KMS-11 (cell line): ENCODE data around the gene SMIM1.

Experiments used
- H2AFZ ChIP-seq: fragments of 200-600 bp; sonication (generic); 2 replicates; pipeline ENCODE4 v1.6.1; 2016; ENCODE audit warnings: antibody characterized with exemption, mixed run types, low read depth
- H3K27ac ChIP-seq: fragments of 200-600 bp; sonication (generic); 2 replicates; pipeline ENCODE4 v1.6.1; 2016; ENCODE audit warnings: mild to moderate bottlenecking, mixed run types
- H3K27me3 ChIP-seq: fragments of 200-600 bp; sonication (generic); 2 replicates; pipeline ENCODE4 v1.6.1; 2017; ENCODE audit warnings: mild to moderate bottlenecking, low read depth, mixed run types, moderate library complexity; ENCODE audit not compliant: insufficient read depth
- H3K36me3 ChIP-seq: fragments of 200-600 bp; sonication (generic); 2 replicates; pipeline ENCODE4 v1.6.1; 2017; ENCODE audit warnings: mild to moderate bottlenecking, mixed run types; ENCODE audit not compliant: insufficient read depth
- H3K4me1 ChIP-seq: fragments of 200-600 bp; sonication (generic); 2 replicates; pipeline ENCODE4 v1.6.1; 2016; ENCODE audit warnings: mild to moderate bottlenecking, low read depth, mixed run types; ENCODE audit not compliant: poor library complexity, severe bottlenecking
- H3K4me2 ChIP-seq: fragments of 200-600 bp; sonication (generic); 2 replicates; pipeline ENCODE4 v1.7.0; 2016; ENCODE audit warnings: mild to moderate bottlenecking, mixed run types
- H3K4me3 ChIP-seq: fragments of 200-600 bp; sonication (generic); IDR thresholded peaks from 2 replicates; pipeline ENCODE4 v1.6.1; 2017; ENCODE audit warnings: low read depth, low read length, mixed read lengths; ENCODE audit not compliant: insufficient read depth
- H3K79me2 ChIP-seq: fragments of 200-600 bp; sonication (generic); 2 replicates; pipeline ENCODE4 v1.6.1; 2016; ENCODE audit warnings: low read depth, mixed run types; ENCODE audit not compliant: insufficient read depth
- H3K9ac ChIP-seq: fragments of 200-600 bp; sonication (generic); 2 replicates; pipeline ENCODE4 v1.6.1; 2016; ENCODE audit warnings: mild to moderate bottlenecking, mixed run types
- H4K20me1 ChIP-seq: fragments of 200-600 bp; sonication (generic); 2 replicates; pipeline ENCODE4 v1.6.1; 2016; ENCODE audit warnings: mild to moderate bottlenecking, mixed run types; ENCODE audit not compliant: insufficient read depth
- CTCF ChIP-seq: fragments of 200-600 bp; sonication (generic); conservative IDR thresholded peaks from 2 replicates; pipeline ENCODE4 v1.6.1; 2017; ENCODE audit warnings: low read depth, mild to moderate bottlenecking, antibody characterized with exemption, low read length, moderate library complexity, mixed read lengths

SMIM1 gene

DNA sequence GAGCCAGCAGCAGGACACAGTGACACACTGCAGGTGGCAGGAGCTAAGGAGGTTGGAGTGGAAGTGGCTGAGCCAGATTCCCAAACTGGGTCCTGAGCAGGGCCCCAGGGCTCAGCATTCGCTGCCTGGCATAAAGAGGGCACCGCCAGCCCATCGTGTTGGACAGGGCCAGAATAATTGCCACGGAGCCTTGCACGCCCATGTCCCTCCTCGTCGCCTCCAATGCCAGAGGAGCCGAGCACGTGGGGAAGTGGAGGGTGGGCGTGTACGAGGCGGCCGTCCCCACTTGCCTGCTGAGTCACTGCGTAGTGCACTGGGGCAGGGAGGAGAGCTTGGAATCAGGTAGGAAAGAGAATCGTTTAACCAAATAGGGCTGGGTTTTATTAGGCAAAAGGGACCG, 49.9 kb downstream of the SMIM1 start:
- Histone ChIP-seq H3K4me1 (no peaks in the 10 kb centered on the region), H3K36me3 (no peaks in the 10 kb centered on the region), H3K27me3 (no peaks in the 10 kb centered on the region), H3K79me2 (no peaks in the 10 kb centered on the region), H3K4me2 (no peak overlapping the region), H3K4me3 (no peak overlapping the region), H3K9ac (no peak overlapping the region), H2AFZ (no peak overlapping the region), H3K27ac (no peak overlapping the region), H4K20me1 (no peaks in the 10 kb centered on the region)
- no peak for TF ChIP-seq CTCF

DNA sequence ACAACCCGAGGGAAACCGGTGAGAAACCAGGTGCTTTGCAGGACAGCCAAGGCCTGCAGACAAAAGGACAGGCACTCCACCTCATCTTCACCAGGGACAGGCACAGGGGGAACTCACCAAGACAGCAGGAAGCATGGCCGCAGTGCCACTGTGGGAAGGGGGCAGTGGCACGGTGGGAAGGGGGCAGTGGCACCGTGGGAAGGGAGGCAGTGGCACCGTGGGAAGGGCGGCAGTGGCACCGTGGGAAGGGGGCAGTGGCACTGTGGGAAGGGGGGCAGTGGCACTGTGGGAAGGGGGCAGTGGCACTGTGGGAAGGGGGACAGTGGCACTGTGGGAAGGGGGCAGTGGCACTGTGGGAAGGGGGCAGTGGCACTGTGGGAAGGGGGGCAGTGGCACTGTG, 52.1 kb downstream of the SMIM1 start:
- Histone ChIP-seq H3K36me3 (no peaks in the 10 kb centered on the region), H3K9ac (no peak overlapping the region), H3K27me3 (no peaks in the 10 kb centered on the region), H3K79me2 (no peaks in the 10 kb centered on the region), H3K4me2 (no peak overlapping the region), H4K20me1 (no peaks in the 10 kb centered on the region), H3K27ac (no peak overlapping the region), H3K4me1 (no peaks in the 10 kb centered on the region), H2AFZ (no peak overlapping the region), H3K4me3 (no peak overlapping the region)
- TF ChIP-seq CTCF: no peak

- Histone ChIP-seq H3K4me2 (no peak overlapping the region), H3K36me3 (no peaks in the 10 kb centered on the region), H4K20me1 (no peaks in the 10 kb centered on the region)
Measured at GRCh38 chr1:3825356-3825755, 52.8 kb downstream of the SMIM1 start.

More at GRCh38 chr1:3825356-3825755, 52.8 kb downstream of the SMIM1 start:
- Histone ChIP-seq H3K27ac (no peak overlapping the region), H3K4me1 (no peaks in the 10 kb centered on the region), H3K4me3 (no peak overlapping the region), H3K79me2 (no peaks in the 10 kb centered on the region), H2AFZ (no peak overlapping the region), H3K27me3 (no peaks in the 10 kb centered on the region), H3K9ac (no peak overlapping the region)
- no peak for TF ChIP-seq CTCF
